Stimulated activated CD4-positive, alpha-beta T cell treated with anti-CD3 and anti-CD28 coated beads, Interleukin-1b, Interleukin-23, amount 100 ng/mL, for 1 hour (primary cell): ENCODE results near the gene WNK2.
A peak's percentile ranks its signal among the peaks of the same experiment; 100 is the strongest.
"Not testable (repeated sequence)": the region's sequence is repeated elsewhere in the genome, so short reads cannot be mapped to it uniquely, and the experiment has no call there.

Experiments used
- DNase-seq, 2 donors: peaks; one replicate each; pipeline ENCODE4 v3.0.0-alpha.2; 2020; ENCODE audit warnings: low read depth in 2 of 2

The WNK2 gene

GRCh38 chr9:93183663-93184431 is at the start of gene WNK2:
TSS of gene WNK2 (plus strand) at chr9:93184139. CDS start at chr9:93184930, 791 bp downstream.
- peak in 1 of 2 donors; percentile 27 for DNase-seq

GRCh38 chr9:93134740-93135444 is 49.0 kb upstream of the WNK2 start:
- DNase-seq = no peak

- no peak for DNase-seq
Observed at GRCh38 chr9:93136011-93136440, 47.9 kb upstream of the WNK2 start.

DNA sequence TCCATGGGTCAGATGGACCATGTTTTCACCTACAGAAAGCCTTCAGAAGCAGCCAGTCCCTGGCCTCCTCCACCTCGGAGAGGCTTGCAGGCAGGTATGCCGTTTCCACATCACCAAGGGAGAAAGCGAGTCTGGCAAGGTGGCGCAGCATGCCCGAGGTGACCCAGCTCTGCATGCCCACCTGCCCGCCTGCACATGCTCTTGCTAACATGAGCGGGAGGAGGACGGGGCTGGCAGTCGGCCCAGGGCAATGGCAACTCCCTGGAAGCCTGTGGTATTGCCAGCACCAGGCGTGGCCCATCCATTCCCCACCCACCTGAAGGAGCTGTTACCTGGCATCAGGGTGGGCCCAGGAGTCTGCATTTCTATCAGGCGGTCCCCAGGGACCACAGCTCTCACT is 46.6 kb upstream of the WNK2 start:
- DNase-seq = no peak

DNA sequence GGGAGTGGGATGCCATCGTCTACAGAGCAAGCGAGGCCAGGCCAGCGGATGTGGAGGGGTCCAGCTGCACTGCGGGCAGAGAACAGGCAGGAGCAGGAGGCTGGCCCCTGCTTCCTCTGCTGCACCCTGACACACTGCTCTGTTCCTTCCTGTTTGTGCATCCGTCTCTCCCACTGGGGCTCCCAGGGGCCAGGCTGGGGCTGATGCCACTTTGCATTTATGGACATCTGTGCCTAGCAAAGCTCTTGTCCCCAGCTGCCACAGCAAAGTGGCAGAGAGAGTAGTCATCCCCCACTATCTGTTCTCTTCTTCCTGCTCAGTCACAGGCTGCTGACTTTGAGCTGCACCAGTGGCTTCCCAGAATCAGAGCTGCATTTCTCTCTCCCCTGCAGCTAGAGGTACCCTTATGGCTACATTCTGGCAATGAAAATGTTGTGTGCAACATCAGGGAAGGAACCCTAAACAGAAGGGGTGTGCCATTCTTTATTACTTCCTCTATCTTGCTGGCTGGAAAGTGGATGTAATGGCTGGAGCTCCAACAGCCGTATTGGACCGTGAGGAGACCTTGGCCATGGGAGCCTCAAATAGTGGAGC is 45.7 kb upstream of the WNK2 start:
- DNase-seq = no peak

GRCh38 chr9:93139365-93140182 is 44.4 kb upstream of the WNK2 start:
- no peak for DNase-seq

GRCh38 chr9:93141771-93142483 is 42.0 kb upstream of the WNK2 start:
- DNase-seq = no peak

DNA sequence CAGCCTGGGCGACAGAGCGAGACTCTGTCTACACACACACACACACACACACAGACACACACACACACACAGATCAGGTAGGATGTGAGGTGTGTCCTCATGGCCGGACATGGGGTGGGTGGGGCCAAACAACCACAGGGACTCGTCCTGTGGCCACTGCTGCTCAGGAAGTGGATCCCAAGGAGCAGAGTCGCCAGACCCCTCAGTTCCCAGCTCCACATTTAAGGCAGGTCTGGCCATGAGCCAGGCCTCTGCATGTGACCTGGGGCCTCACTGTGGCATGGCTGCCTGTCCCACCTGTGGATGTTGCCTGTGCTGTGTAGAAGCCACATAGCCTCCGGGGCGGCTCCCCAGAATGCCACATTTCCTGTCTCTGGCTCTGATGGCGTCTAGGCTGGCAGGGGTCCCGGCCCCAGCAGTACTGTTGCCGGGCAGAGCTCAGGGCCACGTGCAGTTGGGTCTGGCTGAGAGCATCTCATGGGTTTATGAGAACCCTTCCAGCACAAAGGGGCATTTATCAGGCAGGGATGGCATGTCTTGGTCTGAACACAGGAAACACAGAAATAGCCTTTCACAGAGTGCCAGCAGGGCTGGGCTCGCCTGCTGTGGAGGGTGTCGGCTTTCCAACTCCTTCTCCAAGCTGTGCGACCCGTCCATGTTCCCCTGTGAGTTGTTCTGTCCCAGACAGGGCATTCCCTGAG is 40.0 kb upstream of the WNK2 start:
- peak in 1 of 2 donors; percentile 29 for DNase-seq

- not testable (repeated sequence) for DNase-seq
Observed at GRCh38 chr9:93146696-93147095, 37.2 kb upstream of the WNK2 start.

- no peak for DNase-seq
Observed at GRCh38 chr9:93147632-93148031, 36.3 kb upstream of the WNK2 start.

DNA sequence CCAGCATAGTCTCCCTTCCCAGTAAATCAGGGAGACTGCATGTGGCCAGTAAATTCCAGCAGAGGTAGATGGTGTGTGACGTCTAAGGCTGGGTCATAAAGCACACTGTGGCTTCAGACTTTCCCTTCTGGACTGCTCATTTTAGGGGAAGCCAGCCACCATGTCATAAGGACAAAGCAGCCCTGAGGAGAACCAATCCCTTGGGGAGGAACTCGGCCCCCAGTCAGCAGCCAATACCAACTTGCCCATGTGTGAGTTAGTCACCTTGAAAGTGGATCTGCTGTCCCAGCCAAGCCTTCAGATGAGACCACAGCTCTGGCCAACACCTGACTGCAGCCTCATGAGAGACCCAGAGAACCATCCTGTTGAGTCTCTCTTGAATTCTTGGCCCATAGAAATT is 35.2 kb upstream of the WNK2 start:
- no peak for DNase-seq

DNA sequence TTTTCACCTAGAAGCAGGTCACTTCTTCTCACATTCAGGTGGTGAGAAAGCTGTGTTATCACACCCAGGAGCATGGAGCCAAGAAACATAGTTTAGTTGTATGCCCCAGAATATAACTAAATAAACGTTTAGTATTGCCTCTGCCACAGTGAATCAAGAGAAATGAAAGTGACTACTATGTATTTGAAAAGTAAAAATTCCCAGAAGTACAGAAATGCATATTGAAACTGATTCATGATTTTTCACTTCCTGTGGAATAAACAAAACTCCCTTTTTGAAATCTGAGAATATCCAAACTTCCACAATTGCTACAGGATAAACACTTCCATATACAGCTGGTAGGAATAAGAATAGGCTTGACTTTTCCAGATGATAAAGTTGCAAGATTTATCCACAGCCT is 34.6 kb upstream of the WNK2 start:
- DNase-seq = no peak

DNA sequence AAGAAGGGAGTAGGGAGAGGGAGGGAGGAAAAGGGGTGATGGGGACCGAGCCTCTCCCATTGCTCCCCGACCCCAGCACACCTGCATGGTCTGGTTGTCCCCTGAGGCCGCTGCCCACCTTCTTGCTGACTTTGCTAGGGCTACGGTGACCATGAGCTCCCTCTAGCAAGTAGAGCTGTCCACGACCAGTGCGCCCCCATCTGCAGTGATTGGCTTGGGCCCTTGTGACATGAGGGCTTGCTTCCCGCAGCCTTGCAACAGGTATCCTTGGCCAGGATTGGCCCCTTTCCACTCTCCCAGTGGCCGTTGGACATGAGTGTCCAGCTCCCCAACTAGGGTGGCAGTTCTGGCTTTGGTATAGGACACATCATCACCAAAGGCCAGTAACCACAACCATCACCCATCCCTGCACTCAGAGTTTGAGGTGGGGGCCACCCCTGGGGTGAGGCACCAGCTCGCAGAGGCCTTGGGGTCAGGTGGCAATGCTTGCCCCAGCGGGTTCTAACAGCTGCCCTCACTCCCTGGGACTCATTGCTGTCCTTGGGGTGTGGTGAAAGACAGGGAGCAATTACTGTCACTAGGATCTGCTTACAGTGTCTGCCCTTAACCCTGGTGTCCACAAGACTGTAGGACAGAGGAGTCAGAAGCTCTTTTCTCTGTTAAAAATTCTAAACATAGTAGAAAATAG is 32.7 kb upstream of the WNK2 start:
- DNase-seq = no peak

GRCh38 chr9:93154293-93154903 is 29.5 kb upstream of the WNK2 start:
- DNase-seq = no peak

- no peak for DNase-seq
Observed at GRCh38 chr9:93155716-93156474, 28.0 kb upstream of the WNK2 start.

DNA sequence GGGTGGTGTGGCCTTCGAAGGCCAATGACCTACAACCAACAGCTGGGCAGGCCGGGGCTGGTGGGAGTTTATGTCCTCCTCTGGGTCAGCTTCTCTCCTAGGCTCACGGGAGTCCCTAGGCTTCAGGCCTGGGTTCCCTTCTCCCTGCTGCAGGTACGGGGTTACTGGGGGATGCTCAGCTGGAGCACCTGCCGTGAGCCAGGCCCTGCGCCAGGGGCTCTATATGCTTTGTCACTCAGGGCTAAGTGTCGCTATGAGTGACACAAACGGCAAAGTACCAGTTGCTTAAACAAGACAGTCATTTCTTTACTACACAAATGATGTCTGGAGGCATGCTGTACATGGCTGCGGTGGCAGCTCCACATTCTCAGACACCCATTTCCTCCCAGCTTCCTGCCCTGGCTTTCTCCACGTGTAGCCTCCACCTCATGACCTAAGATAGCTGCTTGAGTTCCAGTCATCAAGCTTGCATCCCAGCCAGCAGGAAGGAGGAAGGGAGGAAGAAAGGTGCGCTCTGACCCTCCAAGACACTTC is 27.4 kb upstream of the WNK2 start:
- DNase-seq = no peak

- peak; percentile 34 to 61 for DNase-seq
Observed at GRCh38 chr9:93159601-93160471, 24.1 kb upstream of the WNK2 start.
